HL-60 (cell line): ENCODE measurements around the gene MAEA.

ENCODE experiments used
- DNase-seq, 2 experiments: peaks; one replicate each; pipeline ENCODE4 v3.0.0-alpha.2; 2010 to 2020; ENCODE audit warnings: low read depth in 1 of 2, low spot score in 1 of 2
- H3K27ac ChIP-seq: fragments of 250-450 bp; sonication (Bioruptor Pico); replicated peaks from 2 replicates; pipeline ENCODE4 v1.5.1; 2020; ENCODE audit warnings: mild to moderate bottlenecking, moderate library complexity
- H3K27me3 ChIP-seq: fragments of 250-450 bp; sonication (Bioruptor Pico); 2 replicates; pipeline ENCODE4 v1.5.1; 2021; ENCODE audit warnings: mild to moderate bottlenecking, moderate library complexity; ENCODE audit not compliant: insufficient read depth, poor library complexity, severe bottlenecking
- H3K4me3 ChIP-seq: replicated peaks from 2 replicates; pipeline ENCODE4 v1.5.1; 2011; ENCODE audit warnings: mild to moderate bottlenecking, control low read depth, low read length; ENCODE audit not compliant: insufficient read depth
- GABPA ChIP-seq: IDR thresholded peaks from 2 replicates; pipeline ENCODE4 v1.6.1; 2012; ENCODE audit warnings: low read depth
- POLR2AphosphoS5 ChIP-seq: IDR thresholded peaks from 2 replicates; pipeline ENCODE4 v1.6.1; 2012; ENCODE audit warnings: low read depth
- REST ChIP-seq: IDR thresholded peaks from 2 replicates; pipeline ENCODE4 v1.6.1; 2012; ENCODE audit warnings: low read depth; ENCODE audit not compliant: insufficient replicate concordance
- SPI1 ChIP-seq: IDR thresholded peaks from 2 replicates; pipeline ENCODE4 v1.6.1; 2012; ENCODE audit warnings: low read depth, mild to moderate bottlenecking, borderline replicate concordance
- TF ChIP-seq, protein P1 (sequence below): IDR thresholded peaks from one replicate; pipeline ENCODE4 v1.5.1; 2011; ENCODE audit warnings: low read length, control low read depth, inconsistent platforms; ENCODE audit not compliant: insufficient read depth

MAEA gene

GRCh38 chr4:1294424-1294823 lies 4.7 kb downstream of the MAEA start:
- TF ChIP-seq, protein P1, sequence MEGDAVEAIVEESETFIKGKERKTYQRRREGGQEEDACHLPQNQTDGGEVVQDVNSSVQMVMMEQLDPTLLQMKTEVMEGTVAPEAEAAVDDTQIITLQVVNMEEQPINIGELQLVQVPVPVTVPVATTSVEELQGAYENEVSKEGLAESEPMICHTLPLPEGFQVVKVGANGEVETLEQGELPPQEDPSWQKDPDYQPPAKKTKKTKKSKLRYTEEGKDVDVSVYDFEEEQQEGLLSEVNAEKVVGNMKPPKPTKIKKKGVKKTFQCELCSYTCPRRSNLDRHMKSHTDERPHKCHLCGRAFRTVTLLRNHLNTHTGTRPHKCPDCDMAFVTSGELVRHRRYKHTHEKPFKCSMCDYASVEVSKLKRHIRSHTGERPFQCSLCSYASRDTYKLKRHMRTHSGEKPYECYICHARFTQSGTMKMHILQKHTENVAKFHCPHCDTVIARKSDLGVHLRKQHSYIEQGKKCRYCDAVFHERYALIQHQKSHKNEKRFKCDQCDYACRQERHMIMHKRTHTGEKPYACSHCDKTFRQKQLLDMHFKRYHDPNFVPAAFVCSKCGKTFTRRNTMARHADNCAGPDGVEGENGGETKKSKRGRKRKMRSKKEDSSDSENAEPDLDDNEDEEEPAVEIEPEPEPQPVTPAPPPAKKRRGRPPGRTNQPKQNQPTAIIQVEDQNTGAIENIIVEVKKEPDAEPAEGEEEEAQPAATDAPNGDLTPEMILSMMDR = no peak
- no peak for TF ChIP-seq GABPA
- no peak for TF ChIP-seq REST
- DNase-seq = no peak
- 0 out of 2 replicates have a peak overlapping the region, but pooled peaks have one; percentile 30 for H3K27ac ChIP-seq
- no peak overlapping the region for H3K4me3 ChIP-seq
- H3K27me3 ChIP-seq = no peaks in the 10 kb centered on the region

DNA sequence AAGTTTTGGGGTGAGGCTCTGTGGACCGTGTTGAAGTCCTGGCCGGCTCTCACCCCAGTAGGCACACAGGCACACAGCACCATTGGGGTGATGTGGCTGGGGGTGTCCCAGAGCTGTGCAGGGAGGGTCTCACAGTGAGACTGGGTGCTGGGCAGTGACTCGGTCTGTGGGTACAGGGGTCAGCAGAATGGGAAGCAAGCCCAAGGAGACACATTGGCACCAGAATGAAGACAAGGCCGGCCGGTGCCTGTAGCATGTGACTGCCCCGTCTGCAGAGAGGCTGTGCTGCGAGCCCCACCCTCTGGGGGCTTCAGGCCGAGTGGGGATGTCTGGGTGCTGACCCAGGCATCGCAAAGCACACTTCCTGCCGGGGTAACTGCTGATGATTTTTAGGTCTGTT lies 5.2 kb downstream of the MAEA start:
- H3K4me3 ChIP-seq = no peak overlapping the region
- no peak overlapping the region for H3K27ac ChIP-seq
- DNase-seq = no peak
- TF ChIP-seq POLR2AphosphoS5 = no peak
- no peak for TF ChIP-seq GABPA
- TF ChIP-seq, protein P1 = no peak
- no peak for TF ChIP-seq SPI1
- no peak for TF ChIP-seq REST
- H3K27me3 ChIP-seq = no peaks in the 10 kb centered on the region

DNA sequence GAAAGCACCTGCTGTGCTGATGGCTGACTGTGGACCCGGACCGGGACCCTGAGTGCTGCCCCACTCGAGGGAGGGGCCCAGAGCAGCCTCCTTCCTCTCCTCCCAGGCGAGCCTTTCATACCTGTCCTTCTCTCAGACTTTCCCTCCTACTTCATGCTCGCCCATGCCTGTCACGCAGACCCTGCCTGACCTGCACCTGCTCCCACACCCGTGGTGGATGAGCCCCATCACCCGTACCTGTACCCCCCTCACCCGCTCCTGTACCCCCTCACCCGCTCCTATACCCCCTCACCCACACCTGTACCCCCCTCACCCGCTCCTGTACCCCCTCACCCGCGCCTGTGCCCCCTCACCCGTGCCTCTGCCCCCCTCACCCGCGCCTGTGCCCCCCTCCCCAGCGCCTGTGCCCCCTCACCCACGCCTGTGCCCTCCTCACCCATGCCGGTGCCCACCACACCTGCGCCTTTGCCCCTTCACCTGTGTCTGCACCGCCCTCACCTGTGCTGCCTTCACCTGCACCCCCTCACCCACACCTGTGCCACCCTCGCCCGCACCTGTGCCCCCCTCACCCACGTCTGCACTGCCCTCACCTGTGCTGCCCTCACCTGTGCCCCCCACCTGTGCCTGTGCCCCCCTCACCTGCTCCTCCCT lies 5.8 kb downstream of the MAEA start:
- TF ChIP-seq POLR2AphosphoS5 (no peak), SPI1 (no peak), REST (no peak)
- Histone ChIP-seq H3K27me3 (no peaks in the 10 kb centered on the region), H3K27ac (no peak overlapping the region), H3K4me3 (no peak overlapping the region)
- DNase-seq = no peak
